ENCODE measurements around the gene CFAP43.
"Not testable (repeated sequence)": the region's sequence is repeated elsewhere in the genome, so short reads cannot be mapped to it uniquely, and the experiment has no call there.

The CFAP43 gene

DNA sequence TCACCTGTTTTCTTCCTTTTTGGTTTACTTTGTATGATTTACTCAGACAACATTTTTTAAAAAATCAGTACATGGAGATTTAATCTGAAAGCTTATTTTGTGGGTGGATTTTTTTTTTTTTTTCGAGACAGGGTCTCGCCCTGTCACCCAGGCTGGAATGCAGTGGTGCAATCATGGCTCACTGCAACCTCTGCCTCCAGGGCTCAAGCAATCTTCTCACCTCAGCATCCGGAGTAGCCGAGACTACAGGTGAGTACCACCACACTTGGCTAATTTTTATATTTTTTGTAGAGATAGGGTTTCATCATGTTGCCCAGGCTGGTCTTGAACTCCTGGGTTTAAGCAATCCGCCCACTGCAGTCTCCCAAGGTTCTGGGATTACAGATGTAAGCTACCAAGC is 25.1 kb upstream of the CFAP43 start:
- DNase-seq (ENCODE audit: low read depth) = no peak

DNA sequence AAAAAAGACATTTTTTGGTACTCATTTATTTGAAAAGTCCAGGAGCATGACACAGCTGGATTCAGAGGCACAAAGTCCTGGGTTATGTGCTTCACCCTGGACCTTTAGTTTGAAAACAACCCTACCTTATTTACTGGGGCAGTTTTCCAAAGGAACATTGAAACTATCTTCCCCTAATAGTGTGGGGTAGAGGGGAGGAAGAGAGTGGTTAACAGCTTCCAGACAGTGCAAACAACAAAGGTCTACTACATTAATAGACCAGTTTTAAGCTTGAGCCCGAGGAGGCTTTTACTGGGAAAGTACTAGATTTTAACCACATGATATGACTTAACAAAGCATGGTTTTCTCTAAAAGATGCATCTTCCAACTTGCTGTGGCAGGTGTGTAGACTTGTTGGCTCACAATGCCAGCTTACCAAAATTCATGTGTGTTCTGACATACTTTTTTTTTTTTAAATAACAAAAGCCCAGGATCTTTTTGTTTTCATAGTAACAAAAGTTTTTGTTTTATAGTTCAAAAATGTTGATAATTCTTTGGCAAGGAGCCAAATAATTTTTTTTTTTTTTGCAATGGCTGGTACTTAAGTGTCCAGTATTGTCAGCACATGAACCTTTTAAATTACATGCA is 24.3 kb upstream of the CFAP43 start:
- no peak for DNase-seq (ENCODE audit: low read depth)

DNA sequence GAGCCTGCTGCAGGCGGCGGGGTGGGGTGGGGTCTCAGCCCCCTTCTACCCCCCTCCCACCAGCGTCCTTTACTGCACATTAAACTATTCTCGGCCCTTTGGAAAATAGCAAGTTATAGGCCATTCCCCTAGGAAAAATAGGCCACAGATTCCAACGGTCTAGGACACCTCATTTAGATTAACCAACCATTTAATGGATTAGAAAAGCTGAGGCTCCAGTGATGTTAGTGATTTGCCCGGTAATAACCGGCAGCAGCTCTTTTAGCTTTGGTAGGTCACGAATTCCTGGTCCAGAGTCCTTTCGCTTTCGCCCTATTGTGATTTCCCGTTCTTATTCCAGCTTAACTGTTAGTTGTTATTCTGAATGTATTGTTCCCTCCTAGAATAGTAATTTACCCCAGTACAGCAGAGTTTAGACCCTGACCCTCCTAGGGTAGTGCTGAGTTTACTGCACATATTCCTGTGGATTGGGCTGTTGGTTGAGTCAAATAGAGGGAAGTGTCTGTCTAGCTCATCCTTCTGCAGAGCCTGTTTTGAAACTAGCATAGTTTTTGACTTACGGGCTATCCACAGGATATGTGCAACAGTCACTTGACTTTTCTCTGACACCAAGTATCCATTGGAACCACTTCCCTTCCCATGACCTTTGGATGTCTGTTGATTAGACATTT is 23.3 kb upstream of the CFAP43 start:
- no peak for DNase-seq (ENCODE audit: low read depth)

DNA sequence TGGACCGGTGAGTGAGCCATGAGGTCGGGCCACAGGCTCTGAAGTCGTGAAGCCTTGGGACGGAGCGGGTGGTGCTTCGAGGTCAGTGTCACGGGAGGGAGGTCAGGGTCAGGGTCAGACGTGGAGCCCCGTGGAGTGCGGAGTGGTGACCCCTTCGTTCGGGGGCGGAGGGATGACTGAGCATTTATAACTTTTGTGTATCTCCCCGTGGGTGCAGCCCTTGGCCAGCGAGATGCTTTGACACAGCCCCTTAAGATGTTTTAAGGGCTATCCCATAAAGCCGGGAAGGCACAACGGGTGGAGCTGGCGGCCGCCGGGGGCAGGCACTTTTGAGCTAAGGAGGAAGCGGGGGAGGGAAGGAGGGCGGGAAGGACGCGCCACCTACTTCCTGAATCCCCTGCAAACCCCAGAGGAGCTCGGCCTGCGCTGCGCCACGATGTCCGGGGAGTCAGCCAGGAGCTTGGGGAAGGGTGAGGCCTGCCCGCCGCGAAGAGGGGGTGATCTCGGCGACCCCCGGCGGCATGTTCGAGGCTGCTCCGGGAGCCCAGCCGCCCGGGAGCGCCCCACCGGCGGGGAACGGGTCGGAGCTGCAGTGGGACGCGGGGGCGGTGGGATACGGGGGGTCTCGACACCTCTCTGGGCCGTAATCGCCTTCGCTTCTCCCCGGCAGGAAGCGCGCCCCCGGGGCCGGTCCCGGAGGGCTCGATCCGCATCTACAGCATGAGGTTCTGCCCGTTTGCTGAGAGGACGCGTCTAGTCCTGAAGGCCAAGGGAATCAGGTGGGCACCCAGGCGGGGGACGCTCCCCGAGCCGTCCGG is 22.5 kb upstream of the CFAP43 start, which contains the start of gene GSTO1:
Gene GSTO1, plus strand, starts transcription at position 400 of the 818 bp plus-strand sequence. Its CDS starts 37 bp downstream, at position 437.
- no peak for DNase-seq (ENCODE audit: low read depth)

DNA sequence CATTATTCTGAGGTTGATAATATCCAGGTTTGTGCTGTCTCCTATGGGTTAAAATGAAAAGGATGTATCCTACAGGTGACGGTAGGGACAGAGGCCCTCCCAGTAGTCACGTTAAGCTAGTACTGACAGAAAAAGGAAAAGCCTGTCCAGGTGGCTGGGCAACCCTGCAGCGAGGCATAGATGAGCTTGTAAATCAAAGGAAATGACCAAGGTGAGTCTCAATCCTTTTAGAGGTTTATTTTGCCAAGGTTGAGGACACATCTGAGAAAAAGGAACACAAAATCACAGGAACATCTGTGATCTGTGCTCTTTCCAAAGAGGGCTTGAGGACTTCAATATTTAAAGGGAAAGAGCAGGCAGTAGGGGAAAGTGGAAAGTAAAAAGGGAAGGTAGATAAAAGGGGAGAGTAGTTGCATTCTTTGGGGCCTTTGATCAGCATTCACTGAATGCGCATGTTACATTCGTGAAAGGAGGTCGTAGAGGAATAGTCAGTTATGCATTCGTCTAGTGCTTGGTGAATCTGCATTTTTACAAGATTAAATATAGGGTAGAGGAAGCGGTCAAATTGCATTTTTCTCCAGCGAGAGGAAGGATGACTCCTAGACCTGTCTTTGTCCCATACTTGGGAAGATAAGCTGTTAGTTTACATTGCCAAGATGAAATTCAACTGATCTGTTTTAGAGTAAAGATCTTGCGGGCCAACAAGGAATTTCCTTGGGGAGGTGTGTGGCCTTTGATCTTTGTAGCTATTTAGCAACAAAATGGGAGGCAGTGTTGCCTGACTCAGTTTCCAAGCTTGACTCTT is 21.6 kb upstream of the CFAP43 start:
- DNase-seq (ENCODE audit: low read depth) = no peak

DNA sequence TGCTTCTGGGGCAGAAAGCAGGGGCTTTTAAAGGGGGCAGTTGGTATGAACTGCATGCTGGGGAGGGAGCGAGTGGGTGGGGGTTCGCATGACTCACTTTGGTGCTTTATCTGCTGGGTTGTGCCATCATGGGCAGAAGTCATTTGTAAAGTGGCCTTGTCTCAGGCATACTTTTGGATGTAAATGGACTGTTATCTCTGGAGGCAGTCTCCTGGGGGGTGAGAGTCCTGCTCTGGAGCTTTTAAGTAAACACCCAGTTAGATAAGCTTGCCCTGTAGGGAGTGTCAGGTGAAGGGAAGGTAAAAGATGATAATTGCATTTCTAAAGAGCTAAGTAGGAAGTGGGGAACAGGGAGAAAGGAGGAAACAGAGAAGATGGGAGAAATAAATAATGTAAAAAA is 20.9 kb upstream of the CFAP43 start:
- no peak for DNase-seq (ENCODE audit: low read depth)

DNA sequence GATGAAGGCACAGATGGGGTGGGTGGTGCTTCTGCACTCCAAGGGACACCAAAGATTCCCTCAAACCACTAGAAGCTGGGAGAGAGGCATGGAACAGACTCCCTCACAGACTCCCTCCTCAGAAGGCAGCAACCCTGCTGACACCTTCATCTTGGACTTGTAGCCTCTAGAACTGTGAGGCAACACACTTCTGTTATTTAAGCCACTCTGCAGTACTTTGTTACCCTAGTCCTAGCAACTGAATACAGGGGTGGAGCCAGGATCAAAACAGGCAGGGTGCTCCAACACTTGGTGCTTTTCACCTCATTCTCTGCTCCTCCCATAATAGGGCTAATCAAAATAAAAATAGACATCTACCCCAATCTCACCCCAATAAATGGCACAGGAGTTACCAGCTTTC is 20.2 kb upstream of the CFAP43 start:
- DNase-seq (ENCODE audit: low read depth) = no peak

DNA sequence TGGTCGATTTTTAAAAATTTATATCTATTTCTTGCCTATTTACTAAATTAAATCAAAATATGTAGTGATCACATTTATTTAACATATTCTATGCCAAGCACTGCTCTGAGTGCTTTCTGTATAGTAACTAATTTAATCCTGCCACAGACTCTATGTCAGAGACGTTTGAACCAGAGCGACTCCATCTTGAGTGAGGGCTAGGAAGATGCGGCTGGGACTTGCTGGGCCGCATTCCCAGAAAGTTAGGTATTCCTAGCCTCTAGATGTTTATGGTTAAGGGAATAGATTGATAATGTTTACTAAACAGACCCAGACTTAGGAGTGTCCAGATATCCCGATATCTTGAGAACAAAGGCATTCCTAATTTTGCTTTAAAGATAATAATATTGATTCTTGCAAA is 19.3 kb upstream of the CFAP43 start:
- no peak for DNase-seq (ENCODE audit: low read depth)

DNA sequence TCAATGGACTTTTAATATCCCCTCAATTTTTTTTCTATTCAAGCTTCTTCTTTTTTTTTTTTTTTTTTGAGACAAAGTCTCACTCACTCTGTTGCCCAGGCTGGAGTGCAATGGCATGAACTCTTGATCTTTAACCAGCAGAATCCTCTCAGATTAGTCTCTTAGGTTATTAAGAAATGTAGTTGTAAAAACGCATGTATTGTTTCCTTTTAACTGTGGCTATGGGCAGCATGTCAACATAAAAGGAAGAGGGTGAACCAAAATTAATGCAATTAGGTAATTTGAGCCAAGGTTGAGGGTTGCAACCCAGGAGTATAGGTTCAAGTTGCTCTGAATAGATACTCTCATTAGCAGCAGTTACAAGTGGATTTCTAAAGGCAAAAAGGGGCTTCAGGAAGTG is 18.2 kb upstream of the CFAP43 start:
- no peak for DNase-seq (ENCODE audit: low read depth)

DNA sequence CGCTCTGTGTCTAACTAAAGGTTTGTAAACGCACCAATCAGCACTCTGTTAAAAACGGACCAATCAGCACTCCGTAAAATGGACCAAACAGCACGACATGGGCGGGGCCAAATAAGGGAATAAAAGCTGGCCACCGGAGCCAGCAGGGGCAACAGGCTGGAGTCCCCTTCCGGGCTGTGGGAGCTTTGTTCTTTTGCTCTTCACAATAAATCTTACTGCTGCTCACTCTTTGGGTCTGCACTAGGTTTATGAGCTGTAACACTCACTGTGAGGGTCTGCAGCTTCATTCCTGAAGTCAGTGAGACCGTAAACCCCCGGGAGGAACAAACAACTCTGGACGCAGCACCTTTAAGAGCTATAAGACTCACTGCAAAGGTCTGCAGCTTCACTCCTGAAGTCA is 16.8 kb upstream of the CFAP43 start:
- not testable (repeated sequence) for DNase-seq (ENCODE audit: low read depth)

DNA sequence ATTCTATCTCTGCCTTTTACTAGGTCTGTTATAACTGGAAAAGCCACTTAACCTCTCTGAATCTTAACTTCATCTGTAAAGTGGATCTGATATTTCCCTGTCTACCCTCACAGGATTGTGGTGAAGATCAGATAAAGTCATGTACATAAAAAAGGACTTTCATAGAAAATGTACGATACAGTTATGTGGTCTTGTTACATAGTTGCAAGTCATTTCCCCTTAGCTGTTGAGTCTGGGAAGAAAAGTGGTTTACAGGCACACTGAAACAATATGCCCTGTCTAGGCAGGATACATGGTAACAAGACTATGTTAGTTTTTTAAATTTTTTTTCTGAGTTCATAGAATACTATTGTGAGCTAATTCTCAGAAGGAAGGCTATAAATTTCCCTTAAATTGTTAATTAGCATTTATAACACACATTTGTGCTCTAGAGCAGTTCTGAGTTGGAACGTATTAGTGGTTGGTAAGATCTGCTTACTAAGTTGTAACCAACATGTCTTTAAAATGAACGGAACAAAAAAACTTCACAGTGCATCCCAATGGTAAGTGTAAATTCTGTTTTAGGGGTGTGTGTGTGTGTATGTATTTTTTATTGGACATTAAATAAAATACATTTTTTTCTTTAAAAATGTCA is 15.5 kb upstream of the CFAP43 start:
- no peak for DNase-seq (ENCODE audit: low read depth)

DNA sequence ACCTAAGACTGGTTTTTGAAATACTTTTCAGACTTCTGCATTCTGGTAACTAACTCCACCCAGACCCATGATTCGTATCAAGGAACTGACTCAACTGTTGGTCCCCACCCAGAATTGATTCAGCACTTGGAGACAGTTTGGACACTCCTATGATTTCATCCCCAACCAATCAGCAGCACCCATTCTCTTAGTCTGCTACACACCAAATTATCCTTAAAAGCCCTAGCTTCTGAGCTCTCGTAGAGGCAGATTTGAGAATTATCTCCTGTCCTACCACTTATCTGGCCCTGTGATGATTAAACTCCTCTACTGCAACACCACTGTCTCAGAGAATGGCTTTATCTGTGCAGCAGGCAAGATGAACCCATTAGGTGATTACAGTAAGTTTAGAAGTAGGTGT is 14.8 kb upstream of the CFAP43 start:
- DNase-seq (ENCODE audit: low read depth) = no peak

DNA sequence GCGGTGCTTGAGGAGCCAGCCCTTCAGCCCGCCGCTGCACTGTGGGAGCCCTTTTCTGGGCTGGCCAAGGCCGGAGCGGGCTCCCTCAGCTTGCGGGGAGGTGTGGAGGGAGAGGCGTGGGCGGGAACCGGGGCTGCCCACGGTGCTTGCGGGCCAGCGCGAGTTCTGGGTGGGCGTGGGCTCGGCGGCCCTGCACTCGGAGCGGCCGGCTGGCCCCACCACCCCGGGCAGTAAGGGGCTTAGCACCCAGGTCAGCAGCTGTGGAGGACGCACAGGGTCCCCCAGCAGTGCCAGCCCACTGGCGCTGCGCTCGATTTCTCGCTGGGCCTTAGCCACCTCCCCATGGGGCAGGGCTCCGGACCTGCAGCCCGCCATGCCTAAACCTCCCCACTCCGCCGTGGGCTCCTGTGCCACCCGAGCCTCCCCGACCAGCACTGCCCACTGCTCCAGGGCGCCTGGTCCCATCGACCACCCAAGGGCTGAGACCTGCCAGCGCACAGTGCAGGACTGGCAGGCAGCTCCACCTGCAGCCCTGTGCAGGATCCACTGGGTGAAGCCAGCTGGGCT is 13.0 kb upstream of the CFAP43 start:
- DNase-seq (ENCODE audit: low read depth) = no peak

DNA sequence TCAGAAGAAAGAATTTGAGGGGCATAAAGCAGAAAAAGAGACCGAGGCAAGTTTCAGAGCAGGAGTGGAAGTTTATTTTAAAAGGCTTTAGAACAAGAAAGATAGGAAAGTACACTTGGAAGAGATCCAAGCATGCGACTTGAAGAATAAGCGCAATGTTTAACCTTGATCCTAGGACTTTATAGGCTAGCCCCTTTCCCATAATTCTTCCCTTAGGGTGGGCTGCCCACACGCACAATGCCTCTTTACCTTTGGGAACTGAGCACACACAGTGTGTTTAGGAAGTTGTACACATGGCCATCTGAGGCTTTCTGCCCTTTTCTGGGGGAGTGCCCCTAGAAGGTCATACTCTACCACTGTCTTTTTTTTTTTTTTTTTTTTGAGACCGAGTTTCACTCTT is 11.3 kb upstream of the CFAP43 start:
- no peak for DNase-seq (ENCODE audit: low read depth)

DNA sequence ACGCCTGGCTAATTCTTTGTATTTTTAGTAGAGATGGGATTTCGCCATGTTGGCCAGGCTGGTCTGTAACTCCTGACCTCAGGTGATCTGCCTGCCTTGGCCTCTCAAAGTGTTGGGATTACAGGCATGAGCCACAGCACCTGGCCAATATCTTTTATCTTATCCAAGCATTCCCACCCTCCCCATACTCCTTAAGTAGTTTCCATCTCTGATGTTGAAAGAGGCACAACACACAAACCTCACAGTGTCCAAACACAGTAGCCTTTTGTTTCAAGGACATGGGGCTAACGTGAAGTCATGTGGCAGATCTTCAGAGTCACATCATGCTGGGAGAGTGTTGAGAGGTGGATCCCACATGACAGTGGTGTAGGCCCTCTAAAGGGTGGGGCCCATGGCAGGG is 10.8 kb upstream of the CFAP43 start:
- DNase-seq (ENCODE audit: low read depth) = not testable (repeated sequence)

DNA sequence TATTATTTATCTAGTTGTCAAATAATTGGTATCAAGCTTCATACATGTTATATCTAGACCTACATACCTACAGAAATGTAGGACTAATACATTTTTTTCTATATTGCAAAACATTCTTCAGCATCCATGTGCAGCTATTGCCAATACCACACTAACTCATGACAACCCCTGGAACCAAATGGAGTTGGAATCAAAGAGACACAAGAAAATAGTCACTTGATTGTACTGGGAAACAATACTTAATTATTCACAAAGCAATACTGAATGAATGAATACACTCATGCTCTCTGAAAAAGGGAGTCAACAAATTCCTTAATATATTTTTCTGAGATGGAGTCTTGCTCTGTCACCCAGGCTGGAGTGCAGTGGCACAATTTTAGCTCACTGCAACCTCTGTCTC is 10.4 kb upstream of the CFAP43 start:
- DNase-seq (ENCODE audit: low read depth) = no peak

DNA sequence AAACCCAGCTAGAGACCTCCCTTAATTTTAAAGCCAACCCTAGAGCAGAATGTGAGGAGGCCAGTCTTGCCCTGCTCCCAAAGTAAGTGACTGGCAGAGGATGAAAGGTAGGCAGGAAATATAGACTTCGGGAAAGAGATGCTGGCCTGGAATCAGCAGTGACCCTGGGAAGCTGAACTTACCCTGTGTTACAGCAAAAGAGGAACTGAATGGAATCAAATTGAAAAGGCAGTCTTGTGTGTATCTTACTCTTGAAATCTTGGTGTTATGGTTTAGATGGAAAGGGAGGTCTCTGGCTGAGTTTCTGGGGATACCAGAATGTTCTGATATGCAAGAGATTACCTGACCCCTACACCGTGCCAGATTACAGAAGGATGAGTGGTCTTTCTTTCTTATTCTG is 7.9 kb upstream of the CFAP43 start:
- no peak for DNase-seq (ENCODE audit: low read depth)

DNA sequence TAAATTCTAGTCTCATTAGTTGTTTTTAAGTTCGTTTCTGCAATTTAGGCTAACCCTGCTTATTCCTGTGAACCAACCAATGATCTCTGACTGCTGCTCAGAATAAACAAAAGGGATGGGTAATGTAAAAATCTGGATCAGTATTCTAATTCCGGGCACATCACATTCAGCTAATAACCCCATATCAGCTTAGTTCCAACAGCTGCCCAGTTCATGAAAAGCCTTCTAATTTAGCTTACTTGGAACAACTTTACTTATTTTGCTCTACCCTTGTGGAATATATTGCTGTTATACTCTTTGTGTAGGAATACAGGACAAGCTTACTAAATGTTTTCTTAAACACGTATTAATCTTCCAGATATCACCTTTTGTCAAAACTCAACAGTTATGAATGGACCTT is 3.6 kb upstream of the CFAP43 start:
- DNase-seq (ENCODE audit: low read depth) = no peak

DNA sequence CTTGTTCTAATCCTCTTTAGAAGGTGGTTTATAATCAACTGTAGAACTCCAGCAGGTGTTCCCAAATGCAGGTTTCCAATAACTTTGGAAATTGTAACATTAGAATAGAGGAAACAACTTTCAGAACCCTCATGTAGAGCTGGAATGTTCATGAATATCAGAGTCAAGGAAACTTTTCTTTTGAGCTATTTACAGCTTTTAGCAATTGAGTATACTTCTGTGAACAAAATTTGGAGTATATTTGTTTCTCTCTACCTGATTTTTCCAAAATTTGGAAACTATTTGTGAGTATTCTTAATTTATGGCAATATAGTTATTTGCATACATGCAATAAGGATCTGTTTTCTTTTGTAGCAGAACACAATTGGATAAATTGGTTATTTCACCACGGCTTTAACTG is 2.8 kb upstream of the CFAP43 start:
- DNase-seq (ENCODE audit: low read depth) = no peak

DNA sequence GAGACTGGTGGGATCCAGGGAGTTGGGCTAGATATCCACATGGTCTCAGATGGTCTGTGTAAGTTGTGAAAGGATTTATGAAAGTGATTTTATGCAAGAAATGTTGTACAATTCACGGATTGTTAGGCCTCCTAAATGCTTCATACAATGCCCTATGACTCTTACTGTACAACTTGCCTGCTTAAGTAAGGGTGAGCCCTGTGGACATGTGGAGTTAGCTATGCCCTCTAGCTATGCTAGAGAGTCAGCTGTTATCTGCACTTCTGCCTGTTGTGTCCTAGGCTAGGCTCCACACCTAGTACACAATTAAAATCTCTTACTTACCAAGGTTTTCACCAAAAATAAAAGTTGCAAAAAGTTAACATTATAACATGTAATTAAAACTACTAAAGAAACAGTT is 1.7 kb upstream of the CFAP43 start:
- DNase-seq (ENCODE audit: low read depth) = no peak

DNA sequence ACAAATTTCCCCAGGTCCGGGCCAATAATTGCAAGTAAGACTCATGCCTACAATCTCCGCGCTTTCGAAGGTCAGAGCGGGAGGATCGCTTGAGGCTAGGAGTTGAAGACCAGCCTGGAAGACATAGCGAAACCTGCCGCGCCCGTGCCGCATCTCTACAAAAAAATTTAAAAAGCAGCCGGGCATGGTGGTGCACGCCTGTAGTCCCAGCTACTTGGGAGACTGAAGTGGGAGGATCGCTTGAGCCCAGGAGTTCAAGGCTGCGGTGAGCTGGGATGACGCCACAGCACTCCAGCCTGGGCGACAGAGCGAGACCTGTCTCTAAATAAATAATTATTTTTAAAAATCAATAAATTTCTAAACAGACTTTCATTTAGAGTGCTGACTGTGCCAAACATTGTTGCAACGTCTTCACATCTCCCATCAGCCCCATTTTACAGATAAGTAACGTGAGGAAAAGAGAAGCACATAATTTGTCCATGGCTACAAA is 494 bp upstream of the CFAP43 start:
- no peak for DNase-seq (ENCODE audit: low read depth)
